Pancreas (tissue), 10 donors: ENCODE results near the gene VSIR. TPM values are rescaled to one million over a fixed set of nuclear protein-coding genes. Genes with fewer than 3 reads are reported as not detected.

ENCODE experiments used
- ATAC-seq, 4 donors: fragments of 200-7000 bp; cut with Tn5 transposase; one replicate each; pipeline versions ENCODE4 v1.8.0 to v1.9.1; 2020; ENCODE audit warnings: mild to moderate bottlenecking in 4 of 4, moderate library complexity in 4 of 4
- DNase-seq, 6 donors: peaks; one replicate each; pipeline ENCODE4 v3.0.0-alpha.2; 2020
- FAIRE-seq: peaks from 2 replicates; lab custom pipeline; 2012; peaks lifted over from hg19 to GRCh38; lab: Jason Lieb, UNC
- H3K27ac ChIP-seq, 4 donors: fragments of 200-600 bp; sonication (generic); 1 replicate in 3 of 4; 2 replicates in 1 of 4; pipeline versions ENCODE4 v1.5.0 to v1.8.0; 2020
- H3K27me3 ChIP-seq, 4 donors: fragments of 200-600 bp; one replicate each; pipeline ENCODE4 v1.8.0; 2021
- H3K36me3 ChIP-seq, 3 donors: fragments of 200-600 bp; sonication (generic) in 1 of 3; one replicate each; pipeline versions ENCODE4 v1.5.0 to v1.8.0; 2020 to 2021
- H3K4me1 ChIP-seq, 3 donors: fragments of 200-600 bp; one replicate each; pipeline ENCODE4 v1.8.0; 2021
- H3K4me3 ChIP-seq, 4 donors: fragments of 200-600 bp; sonication (generic) in 2 of 4; one replicate each; pipeline versions ENCODE4 v1.5.0 to v1.8.0; 2020 to 2021
- H3K9me3 ChIP-seq, 4 donors: fragments of 200-600 bp; one replicate each; pipeline ENCODE4 v1.8.0; 2021
- CTCF ChIP-seq, 4 donors: fragments of 200-600 bp; sonication (generic) in 3 of 4; IDR thresholded peaks; one replicate each; pipeline versions ENCODE4 v1.5.0 to v1.8.0; 2021; ENCODE audit warnings: antibody characterized with exemption in 4 of 4
- WGBS, 2 donors: extraction: QIAGEN DNeasy Blood & Tissue Kit; methylation state at CpG; one replicate each; pipeline ENCODE4 v1.1.7; 2013; 5-methylcytosine and 5-hydroxymethylcytosine counted together
- intact Hi-C, 3 donors: fragments of 100-400 bp; cut with DNase I; formaldehyde crosslinking; loops; one replicate each; pipeline versions ENCODE4 v1.11.1 to v1.14.2; 2022
- polyA plus RNA-seq, 2 donors: library from polyadenylated mRNA; stranded (reverse); fragments of 200-250 nt; gene quantifications; one replicate each; pipeline ENCODE4 v1.2.3, GENCODE V29; 2013
- total RNA-seq, 6 donors: library from RNA; stranded (reverse); fragmentation: NEBNext Ultra II Directional in 4 of 6; extraction: Animal tissue kit (Norgen Biotek cat#: 25700) in 4 of 6; gene quantifications; one replicate each; pipeline versions ENCODE4 v1.2.1 to v1.2.4, GENCODE V29; 2021 to 2023
- donor health status: healthy with polysubstance abuse.
- donor health status: DM: no; HTN: no; CAD: no; lungs with moderate emphysema.
- donor health status: DM: no; HTN: no; CAD: no.
- donor health status: control.
- donor health status: control.
- donor health status: Bipolar disorder and iron deficiency.
- donor health status: DM: yes; HTN: yes; CAD: no.
- donor health status: DM: no; HTN: no; CAD: no.
- donor health status: DM: no; HTN: no; CAD: no.
- donor health status: DM: yes; HTN: yes; CAD: no.

The VSIR gene
- total and polyA plus RNA-seq, 8 donors = 3.7 to 27.6 (median 9.3) TPM

- DNase-seq (peak in 4 of 6 donors; percentile 41 to 50 (median 46)), ATAC-seq (peak; percentile 62 to 79 (median 72)), FAIRE-seq (no peak)
- Histone ChIP-seq H3K36me3 (no peaks in the 10 kb centered on the region), H3K27ac (peak overlapping the region; percentile 35 to 74 (median 68)), H3K4me3 (no peak overlapping the region), H3K4me1 (peaks cover 0 to 11% (median 9%) of the 10 kb centered on the region in 3 donors), H3K9me3 (no peaks in the 10 kb centered on the region), H3K27me3 (no peaks in the 10 kb centered on the region)
- WGBS, 2 donors = 59 to 66% methylated on average over 12 of the region's 12 CpGs
- no peak for TF ChIP-seq CTCF (IDR thresholded peaks at IDR 0.05)
- intact Hi-C loops = loop anchor here in 1 of 3 donors (10.0 kb wide), 1 partner anchor 329 kb away; no protein-coding TSS in a partner anchor
These were observed 59.9 kb downstream of the VSIR start for GRCh38 chr10:71713135-71714030.

- FAIRE-seq (no peak), DNase-seq (no peak), ATAC-seq (peak in 1 of 4 donors; percentile 6)
- Histone ChIP-seq H3K27ac (peak overlapping the region; percentile 35 to 74 (median 68)), H3K27me3 (no peaks in the 10 kb centered on the region), H3K4me1 (peaks cover 0 to 11% (median 9%) of the 10 kb centered on the region in 3 donors), H3K36me3 (no peaks in the 10 kb centered on the region), H3K4me3 (no peak overlapping the region), H3K9me3 (no peaks in the 10 kb centered on the region)
- 79 to 81% methylated on average over 17 of the region's 17 CpGs for WGBS, 2 donors
- TF ChIP-seq CTCF (IDR thresholded peaks at IDR 0.05) = no peak
- intact Hi-C loops = loop anchor here in 1 of 3 donors (10.0 kb wide), 1 partner anchor 328 kb away; no protein-coding TSS in a partner anchor
These were observed 60.7 kb downstream of the VSIR start for GRCh38 chr10:71712572-71713134.

- Histone ChIP-seq H3K9me3 (no peaks in the 10 kb centered on the region), H3K27ac (no peak overlapping the region), H3K36me3 (no peaks in the 10 kb centered on the region), H3K4me3 (no peak overlapping the region), H3K4me1 (peaks cover 0 to 11% (median 9%) of the 10 kb centered on the region in 3 donors), H3K27me3 (no peaks in the 10 kb centered on the region)
- TF ChIP-seq CTCF (IDR thresholded peaks at IDR 0.05) = no peak
- ATAC-seq (no peak), FAIRE-seq (no peak), DNase-seq (no peak)
- intact Hi-C loops = loop anchor here in 1 of 3 donors (10.0 kb wide), 1 partner anchor 327 kb away; no protein-coding TSS in a partner anchor
- 86 to 87% methylated on average over 2 of the region's 2 CpGs for WGBS, 2 donors
These were observed 61.1 kb downstream of the VSIR start for GRCh38 chr10:71712170-71712569.

- no peak for FAIRE-seq
- DNase-seq = no peak
- Histone ChIP-seq H3K4me3 (no peak overlapping the region), H3K27ac (no peak overlapping the region), H3K36me3 (no peaks in the 10 kb centered on the region), H3K27me3 (no peaks in the 10 kb centered on the region), H3K4me1 (peaks cover 0 to 11% (median 9%) of the 10 kb centered on the region in 3 donors), H3K9me3 (no peaks in the 10 kb centered on the region)
- WGBS, 2 donors = 76% methylated on average over 6 of the region's 6 CpGs
- no peak for ATAC-seq
- TF ChIP-seq CTCF (IDR thresholded peaks at IDR 0.05) = no peak
- intact Hi-C loops = loop anchor here in 1 of 3 donors (10.0 kb wide), 1 partner anchor 326 kb away; no protein-coding TSS in a partner anchor
These were observed 62.2 kb downstream of the VSIR start for GRCh38 chr10:71711052-71711623.
